GM19023 (cell line): ENCODE measurements around the gene ANO5.
"Not testable (repeated sequence)": the region's sequence is repeated elsewhere in the genome, so short reads cannot be mapped to it uniquely, and the experiment has no call there.

Source experiments
- ATAC-seq: cut with Tn5 transposase; IDR thresholded peaks from one replicate; pipeline ENCODE4 v1.9.1; 2021; ENCODE audit warnings: mild to moderate bottlenecking, moderate library complexity; ENCODE audit not compliant: unreplicated experiment

ANO5 gene

DNA sequence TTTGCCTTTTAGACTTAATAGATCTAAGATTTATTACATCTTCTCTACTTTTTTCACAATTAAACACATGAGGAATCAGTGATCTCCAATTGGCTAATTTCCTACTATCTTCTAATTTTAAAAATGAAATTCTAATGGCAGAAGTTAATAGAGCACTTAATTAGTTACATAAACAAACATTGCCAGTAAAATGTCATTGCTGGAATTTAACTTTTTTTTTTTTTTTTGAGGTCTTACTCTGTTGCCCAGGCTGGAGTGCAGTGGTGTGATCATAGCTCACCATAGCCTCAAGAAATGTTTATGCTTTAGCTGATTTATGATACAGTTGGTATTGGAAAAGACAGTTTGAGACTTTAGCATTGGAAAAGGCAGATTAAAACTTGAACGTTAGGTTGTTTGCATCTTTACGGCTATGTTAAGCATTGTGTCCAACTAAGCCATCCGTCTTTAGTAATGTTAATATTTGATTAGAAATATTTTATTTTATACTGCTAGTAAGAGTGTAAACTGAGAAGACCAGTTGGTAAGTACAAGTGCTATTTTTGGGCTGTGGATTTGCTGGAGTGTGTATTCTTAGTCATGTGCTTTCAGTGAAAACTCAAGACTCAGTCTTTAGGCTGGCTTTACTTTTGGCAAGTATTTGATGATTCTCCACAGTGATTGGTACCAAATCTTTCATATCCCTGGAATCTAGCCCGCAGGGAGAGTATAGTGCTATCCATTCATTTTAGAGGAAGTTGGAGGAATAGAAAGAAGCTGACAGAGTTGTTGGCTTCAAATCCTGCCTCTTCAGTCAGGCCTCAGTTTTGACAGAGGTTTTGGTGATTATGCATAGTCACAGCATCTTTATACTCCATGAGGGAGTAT is 4.5 kb downstream of the ANO5 start:
- ATAC-seq: no peak

GRCh38 chr11:22199243-22199642 is 6.4 kb downstream of the ANO5 start:
- ATAC-seq: no peak

- ATAC-seq: no peak
Observed at GRCh38 chr11:22203281-22203680, 10.4 kb downstream of the ANO5 start.

DNA sequence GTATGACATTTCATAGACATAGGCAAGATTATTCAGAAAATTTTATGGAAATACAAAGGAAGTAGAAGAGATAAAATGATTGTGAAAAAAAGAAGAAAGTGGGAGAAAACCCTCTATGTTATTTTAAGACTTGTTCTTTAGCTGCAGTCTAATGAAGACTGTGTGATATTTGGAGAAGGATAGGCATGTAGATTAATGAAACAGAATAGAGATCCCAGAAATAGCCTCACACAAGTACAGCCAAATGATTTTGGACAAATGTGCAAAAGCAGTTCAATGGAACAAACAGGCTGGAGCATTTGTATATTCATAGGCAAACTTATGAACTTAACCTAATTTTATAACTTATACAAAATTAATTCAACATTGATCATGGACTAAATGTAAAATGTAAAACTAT is 14.3 kb downstream of the ANO5 start:
- no peak for ATAC-seq

DNA sequence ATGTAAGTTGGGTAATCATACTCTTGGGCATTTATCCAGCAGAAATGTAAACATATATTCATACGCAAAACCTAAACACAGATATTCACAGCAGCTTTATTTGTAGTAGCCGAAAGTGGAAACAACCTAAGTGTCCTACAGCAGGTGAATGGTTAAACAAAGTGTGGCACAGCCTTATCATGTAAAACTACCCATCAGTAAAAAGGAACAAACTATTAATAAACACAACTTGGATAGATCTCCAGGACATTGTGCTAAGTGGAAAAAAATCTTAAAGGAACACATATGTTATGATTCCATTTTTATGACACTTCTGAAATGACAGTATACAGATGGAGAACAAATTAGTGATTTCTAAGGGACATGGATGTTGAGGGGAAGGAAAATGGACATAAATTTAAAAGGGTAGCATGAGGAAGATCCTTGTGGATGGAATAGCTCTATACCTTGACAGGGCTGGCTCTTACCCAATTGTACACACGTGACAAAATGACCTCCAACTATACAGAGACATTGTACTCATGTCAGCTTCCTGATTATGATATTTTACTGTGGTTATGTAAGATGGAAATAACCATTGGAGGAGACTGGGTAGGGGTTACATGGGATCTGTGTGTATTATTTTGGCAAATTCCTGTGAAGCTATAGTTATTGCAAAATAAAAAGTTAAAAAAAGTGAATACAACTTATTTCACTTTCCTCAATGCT is 15.4 kb downstream of the ANO5 start:
- no peak for ATAC-seq

GRCh38 chr11:22216940-22217339 is 24.1 kb downstream of the ANO5 start:
- no peak for ATAC-seq

DNA sequence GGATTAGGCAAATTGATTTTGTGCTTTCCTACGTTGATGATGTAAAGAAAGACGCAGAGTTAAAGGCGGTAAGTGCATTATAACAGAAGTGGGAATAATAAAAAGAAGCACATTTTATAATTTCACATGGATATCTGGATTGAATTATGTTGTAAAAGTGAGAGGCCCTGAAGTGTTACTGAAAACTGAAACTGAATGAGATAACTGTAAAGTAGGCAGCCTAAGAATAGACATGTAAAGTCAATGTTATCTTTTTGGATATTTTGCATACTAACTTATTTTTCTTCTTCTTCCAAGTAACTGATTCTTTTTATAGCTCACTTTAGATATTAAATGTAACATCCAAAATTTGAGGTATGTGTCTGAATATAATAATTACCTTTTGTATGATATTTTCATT is 28.3 kb downstream of the ANO5 start:
- no peak for ATAC-seq

DNA sequence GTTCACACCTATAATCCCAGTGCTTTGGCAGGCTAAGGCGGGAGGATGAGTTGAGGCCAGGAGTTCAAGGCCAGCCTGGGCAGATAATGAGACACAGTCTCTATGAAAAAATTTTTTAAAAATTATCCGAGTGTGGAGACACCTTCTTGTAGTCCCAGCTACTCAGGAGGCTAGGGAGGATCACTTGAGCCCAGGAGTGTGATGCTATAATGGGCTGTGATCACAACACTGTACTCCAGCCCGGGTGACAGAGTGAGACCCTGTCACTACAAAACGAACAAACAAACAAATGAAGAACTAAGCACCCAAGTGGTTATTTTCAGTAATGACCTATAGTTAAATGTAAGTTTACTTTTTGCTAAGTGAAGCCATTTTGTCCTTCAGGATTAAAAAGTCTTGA is 32.3 kb downstream of the ANO5 start:
- no peak for ATAC-seq

DNA sequence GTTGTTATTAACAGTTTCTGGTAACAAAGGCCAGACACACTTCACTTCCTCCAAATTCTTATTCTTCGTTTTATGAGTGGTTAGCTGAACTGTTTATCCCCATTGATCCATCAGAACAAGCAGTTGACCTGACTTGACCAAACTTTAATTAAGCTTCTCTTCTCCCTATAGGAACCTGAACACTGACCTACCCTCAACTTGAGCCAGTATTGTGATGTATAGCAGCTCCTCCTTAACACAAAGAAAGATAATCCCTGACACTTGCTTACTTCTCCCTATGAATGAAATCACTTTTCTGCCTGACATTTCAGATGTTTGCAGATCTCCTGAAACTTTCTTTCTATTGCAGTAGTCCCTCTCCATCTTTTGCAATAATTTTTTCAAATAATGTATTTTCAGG is 41.9 kb downstream of the ANO5 start:
- ATAC-seq: no peak

DNA sequence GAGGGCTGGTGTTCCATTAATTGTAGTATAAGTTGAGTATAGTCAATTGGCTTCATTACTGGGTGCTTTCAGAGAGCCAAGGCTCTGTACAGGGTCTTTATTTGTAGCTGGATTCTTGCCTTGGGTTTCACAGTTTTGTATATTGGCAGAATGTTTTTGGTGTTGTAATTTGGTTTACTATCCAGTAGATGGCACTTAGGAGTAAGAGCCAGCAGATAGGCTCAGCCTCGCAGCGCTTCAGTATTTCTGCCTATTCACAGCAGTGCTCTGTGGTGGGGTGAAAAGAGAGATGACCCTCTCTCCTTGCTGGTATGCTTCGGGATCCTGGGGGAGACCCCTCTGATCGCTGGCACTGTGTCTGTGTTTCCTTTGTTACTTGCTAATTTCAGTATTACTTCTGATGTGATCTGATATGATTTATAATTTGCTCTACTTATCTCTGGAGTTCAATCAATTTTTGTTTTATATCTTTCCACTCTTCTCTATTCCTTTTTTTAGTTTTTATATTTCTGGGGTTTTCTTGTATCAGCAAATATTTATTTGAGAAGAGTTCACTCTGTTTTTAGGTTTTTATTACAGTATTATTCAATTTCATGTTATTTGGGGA is 52.2 kb downstream of the ANO5 start:
- peak; percentile 94 for ATAC-seq

GRCh38 chr11:22246992-22247391 is 54.1 kb downstream of the ANO5 start:
- ATAC-seq: no peak

DNA sequence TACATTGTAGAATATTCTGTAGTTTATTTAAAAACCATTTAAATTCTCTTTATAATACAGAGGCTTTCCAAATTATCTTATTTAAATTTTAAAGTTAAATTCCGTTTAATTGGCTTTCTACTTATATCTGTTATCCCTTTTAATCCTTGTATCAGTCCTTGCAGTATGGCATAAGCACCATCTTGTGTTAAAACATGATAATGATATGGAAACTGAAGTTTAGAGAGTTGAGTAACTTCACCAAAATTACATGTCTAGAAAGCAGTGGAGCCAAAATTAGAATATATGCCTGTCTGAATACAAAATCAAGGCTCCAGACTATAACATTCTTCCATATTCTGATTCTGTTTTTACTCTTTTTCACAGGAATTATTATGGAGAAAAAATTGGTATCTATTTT is 57.0 kb downstream of the ANO5 start:
- ATAC-seq: no peak

GRCh38 chr11:22256876-22257275 is 64.0 kb downstream of the ANO5 start:
- no peak for ATAC-seq

DNA sequence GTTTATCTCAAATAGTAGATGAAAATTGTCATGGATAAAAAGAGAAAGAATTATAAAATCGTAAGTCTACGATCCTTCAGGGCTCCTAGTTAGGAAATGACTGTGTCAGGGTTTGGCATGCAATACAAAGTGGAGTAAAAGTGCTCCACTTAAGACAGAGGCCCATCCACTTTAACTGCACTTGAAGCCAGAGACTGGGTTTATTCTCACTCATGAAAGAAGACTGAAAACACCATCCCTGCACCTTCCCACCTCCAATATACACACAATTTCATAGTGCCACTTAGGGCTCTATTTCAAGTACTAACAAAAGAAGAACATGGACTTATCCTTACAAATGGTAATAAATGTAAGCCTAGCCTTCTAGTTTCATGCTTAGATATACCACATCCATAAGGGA is 70.7 kb downstream of the ANO5 start:
- no peak for ATAC-seq

DNA sequence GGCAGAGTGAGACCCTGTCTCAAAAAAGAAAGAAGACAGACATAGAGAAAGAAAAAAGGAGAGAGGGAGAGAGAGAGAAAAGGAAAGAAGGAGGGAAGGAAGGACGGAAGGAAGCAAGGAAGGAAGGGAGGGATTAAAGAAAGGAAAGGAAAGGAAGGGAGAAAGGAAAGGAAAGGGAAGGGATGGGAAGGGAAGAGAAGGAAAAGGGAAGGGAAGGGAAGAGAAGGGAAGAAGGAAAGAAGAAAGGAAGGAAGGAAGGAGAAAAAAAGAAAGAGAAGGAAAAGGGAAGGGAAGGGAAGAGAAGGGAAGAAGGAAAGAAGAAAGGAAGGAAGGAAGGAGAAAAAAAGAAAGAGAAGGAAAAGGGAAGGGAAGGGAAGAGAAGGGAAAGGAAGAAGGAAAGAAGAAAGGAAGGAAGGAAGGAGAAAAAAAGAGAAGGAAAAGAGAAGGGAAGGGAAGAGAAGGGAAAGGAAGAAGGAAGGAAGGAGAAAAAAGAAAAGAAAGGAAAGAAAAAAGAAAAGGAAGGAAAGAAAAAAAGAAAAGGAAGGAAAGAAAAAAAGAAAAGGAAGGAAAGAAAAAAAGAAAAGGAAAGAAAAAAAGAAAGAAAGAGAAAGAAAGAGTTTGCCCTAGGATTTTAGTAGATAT is 76.2 kb downstream of the ANO5 start:
- ATAC-seq: not testable (repeated sequence)

DNA sequence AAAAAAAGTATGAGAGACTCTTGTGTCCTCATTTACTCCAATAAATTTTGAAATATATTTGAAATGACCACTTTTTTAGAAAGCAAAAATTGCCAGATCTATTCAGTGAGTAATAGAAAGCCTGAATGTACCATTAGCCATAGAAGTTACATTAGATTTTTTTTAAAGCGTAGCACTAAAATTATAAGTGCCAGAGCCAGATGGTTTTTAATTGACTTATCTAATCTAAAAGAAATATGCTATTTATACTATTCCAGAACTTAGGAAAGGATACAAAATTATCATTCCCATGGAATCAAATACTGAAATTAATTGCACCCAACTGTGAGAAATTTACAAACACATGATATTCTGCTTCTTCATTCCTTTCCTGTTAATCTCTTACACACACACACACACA is 80.9 kb downstream of the ANO5 start:
- no peak for ATAC-seq

DNA sequence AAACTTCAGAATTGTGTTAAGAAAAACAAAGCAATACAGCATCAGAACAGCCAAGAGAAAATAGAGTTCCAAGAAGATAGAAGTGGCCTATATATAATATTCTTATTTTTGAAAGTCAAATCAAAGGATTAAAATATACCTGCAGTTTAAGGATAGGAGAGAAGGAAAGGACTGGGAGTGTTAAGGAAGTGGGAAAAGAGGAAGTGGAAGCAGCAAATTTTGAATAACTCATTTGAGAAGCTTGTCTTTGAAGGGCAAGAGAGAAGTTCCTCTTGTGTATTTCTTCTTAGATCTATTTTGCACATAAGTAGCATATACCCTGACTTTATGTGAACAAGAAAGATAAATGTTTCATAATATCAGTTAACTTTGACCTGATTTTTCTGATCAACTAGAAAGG is 82.7 kb downstream of the ANO5 start:
- ATAC-seq: no peak

DNA sequence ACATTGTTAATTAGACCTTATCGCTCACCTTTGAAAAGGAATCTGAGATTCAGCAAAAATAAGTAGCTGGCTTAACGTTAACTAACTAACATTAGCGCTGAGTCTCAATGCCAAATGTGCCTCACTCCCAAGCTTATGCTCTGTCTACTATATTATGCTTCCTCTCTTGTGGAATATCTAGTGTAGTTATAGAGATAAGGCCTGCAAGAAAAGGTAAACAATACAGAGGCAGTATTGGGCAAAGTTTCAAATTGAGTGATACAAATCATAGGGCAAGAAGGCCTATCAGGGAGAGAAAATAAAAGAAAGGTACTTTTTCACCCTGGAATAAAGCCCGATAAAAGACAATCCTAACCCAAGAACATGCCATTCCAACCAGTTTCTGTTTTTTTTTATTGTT is 83.7 kb downstream of the ANO5 start:
- no peak for ATAC-seq

DNA sequence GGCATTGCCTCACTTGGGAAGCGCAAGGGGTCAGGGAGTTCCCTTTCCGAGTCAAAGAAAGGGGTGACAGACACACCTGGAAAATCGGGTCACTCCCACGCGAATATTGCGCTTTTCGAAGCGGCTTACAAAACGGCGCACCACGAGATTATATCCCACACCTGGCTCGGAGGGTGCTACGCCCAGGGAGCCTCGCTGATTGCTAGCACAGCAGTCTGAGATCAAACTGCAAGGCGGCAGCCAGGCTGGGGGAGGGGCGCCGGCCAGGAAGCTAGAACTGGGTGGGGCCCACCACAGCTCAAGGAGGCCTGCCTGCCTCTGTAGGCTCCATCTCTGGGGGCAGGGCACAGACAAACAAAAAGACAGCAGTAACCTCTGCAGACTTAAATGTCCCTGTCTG is 92.1 kb downstream of the ANO5 start:
- not testable (repeated sequence) for ATAC-seq

DNA sequence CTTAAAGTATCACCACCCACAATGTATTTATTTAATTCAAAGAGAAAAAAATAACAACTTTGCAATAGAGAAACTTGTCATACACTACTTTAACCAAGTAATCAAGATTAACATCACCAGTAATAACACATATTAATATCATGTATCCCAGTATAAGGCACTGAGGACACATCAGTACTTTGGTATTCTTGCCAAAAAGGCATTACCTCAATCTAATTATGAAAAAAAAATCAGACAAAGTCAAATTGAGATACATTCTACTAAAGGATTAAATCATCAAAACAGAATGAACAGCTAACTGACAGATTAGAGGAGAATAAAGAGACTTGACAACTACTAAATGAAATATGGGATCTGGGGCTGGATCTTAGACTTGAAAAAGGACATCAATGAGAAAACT is 109.5 kb downstream of the ANO5 start:
- ATAC-seq: no peak

DNA sequence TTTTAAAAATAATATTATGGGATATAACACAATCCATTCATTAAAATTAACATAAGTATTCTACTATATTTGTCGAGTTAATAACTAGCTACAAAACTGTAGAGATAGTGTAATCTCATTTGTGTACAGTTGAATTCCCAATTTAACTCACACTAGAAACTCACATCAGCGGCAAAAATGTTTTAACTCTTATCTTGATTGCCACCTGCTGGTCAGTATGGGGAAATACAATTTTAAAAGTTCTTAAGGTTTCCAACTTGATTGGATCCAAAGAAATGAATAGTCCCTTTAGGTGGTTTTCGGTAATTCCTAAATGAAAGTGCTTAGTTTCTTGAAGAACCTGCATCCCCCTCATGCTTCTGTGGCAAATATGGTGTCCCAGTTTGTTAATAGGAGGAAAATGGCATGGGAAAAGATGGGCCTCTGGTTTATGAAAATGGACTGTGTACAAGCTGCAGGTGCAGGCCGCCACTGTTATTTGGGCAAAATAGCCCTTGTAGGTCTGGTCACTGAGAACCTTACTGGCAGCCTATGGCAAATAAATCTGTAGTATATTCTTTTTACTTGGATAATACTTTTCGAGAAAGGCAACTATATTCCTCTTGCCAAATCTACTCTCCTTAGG is 111.6 kb downstream of the ANO5 start:
- no peak for ATAC-seq
